Skin of body (tissue), 2 donors: ENCODE results near the gene KCNA4. TPM values are rescaled to one million over a fixed set of nuclear protein-coding genes. Genes with fewer than 3 reads are reported as not detected.
A peak's percentile ranks its signal among the peaks of the same experiment; 100 is the strongest.
"Not testable (repeated sequence)": the region's sequence is repeated elsewhere in the genome, so short reads cannot be mapped to it uniquely, and the experiment has no call there.

ENCODE experiments used
- DNase-seq: peaks from one replicate; lab custom pipeline; 2025; lab: John Stamatoyannopoulos, UW
- total RNA-seq: library from RNA; depleted of rRNA; stranded (reverse); fragments of >200 nt; gene quantifications from one replicate; pipeline ENCODE4 v1.2.3, GENCODE V29; 2014

KCNA4 gene
- 0.30 TPM for total RNA-seq

DNA sequence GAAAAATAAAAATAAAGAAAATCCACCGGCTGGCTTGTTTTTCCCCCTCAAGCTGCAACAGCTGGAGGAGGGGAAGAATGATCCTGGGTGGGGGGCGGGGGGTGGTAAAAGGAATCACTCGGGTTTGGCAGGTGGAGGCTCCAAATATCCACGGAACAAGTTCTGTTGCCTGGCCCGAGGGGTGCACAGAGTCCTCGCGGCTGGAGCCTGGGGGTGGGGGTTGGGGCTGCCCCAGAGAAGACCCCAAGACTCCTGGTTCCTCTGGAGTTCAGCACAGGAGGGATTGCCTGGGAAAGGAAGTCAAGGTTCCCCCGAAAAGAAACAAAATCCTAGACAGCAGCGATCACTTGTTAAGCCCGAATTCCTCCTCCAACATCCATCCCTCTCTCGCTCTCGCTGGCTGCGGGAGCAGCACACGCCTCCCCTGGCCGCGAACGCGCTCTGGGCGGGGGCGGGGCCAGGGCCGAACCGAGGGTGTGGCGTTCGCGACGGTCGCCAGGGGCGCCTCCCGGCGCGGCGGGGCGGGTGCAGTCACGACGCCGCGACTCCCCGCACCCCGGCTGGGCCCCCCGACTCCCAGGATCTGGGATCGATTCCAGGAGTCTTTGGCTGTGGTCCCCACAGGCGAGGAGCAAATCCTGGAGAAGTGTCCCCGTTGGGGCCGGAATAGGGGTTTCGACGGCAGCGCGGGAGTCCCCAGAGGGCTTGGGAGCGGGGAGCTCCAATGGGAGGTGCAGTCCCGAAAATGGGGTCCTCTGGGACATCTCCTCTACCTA is at the start of gene KCNA4:
Gene KCNA4 (minus strand): TSS at position 443 of the 776 bp plus-strand sequence. CDS start 4,352 bp downstream, outside the sequence.
- DNase-seq: peak; percentile 56

DNA sequence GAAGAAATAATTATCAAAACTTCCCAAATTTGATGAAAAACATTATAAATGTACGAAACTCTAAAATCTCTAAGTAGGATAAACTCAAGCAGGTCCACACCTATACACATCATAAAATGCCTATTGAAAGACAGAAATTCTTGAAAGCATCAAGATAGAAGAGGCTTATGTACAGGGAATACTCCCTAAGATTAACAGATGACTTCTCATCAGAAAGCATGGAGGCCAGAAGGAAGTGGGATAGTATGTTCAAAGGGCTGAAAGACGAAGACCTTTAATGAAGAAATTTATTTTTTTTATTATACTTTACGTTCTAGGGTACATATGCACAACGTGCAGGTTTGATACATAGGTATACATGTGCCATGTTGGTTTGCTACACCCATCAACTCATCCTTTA is 45.3 kb upstream of the KCNA4 start:
- DNase-seq: no peak

DNA sequence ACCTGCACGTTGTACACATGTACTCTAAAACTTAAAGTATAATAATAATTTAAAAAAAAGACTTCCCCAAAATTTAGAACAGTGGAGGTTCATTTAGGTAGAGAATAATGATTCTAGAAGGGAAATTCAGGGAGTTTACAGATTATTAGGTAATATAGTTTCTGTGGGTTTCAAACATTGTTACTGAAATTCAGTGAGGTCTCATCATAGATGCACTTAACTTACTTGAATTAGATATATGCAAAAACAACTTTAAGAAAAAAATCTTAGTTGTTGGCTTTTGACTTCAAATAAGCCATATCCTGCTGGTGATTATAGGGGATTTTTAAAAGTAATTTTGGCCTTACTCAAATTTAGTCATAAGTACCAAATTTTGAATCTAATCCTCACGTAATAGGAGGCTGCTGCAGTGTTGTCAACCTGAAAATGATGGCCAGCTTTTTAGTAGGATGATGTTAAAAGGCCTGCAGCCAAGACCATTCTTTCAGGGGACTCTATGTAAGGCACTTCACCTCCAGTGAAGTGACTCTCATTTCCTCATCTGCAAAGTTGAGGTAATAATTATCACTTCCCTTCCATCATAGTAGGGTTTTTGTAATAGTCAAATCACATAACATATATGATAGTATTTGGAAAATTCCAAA is 42.5 kb upstream of the KCNA4 start:
- no peak for DNase-seq

DNA sequence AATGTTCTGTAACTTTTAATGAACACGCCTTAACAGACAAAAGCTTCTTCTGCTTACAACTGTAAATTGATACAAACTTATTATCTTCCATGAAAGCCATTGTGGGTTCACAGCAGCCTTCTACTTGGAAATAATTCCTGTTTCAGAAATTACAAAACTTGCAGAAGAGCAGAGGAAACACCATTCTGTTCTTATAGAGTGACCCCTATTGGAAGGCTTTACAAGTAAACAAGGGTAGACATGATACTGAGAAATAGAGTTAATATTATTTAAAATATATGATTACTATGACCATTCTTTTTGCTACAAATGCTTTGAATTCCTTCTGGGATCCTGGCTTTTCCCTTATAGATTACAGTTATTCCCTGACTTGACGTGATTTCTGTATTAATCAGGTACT is 32.4 kb upstream of the KCNA4 start:
- DNase-seq: no peak

DNA sequence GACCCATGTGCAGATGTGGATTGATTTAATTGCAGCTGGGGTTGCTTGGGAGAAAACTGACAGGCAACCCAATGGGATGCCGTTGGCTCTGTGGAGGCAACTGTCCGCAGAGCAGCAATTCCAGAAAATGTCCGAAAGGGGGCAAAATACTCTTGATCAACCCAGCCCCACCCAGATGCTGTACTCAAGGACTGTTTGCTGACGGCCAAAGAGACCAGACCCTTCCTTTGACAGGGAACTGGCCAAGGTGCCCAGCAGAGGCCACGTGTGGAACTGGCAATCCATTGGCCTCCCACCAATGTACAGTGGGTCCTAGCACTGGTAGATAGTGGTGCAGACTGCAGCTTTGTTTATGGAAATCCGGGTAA is 29.7 kb upstream of the KCNA4 start:
- no peak for DNase-seq

DNA sequence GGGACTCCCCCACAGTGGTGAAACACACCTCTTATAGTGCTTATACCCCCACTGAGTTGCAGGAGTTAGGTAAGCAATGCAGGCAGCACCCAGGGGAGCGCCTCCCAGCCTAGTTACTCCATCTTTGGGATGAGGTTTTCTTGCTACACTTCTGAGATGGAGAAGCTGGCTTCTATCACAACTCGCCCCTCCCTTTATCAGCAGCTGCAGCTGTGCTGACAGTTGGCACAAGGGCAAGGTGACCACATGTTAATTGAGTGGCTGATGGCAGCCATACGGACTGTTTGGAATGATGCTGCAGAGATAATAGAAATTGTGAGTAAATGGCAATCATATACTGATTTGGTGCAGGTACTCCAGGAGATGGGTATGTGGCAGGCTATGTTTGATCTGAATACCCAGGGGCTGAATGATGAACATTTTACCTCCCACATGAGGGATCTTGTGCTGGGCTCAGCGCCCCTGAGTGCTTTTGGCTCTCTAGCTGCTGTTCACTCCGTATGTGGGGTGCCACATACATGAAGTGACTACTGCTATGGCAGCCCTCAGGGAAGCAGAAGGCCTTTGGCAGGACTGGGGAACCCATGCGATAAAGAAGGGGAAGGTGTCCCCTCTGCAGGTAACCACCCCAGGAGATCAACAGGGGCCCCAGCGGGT is 29.2 kb upstream of the KCNA4 start:
- DNase-seq: no peak

DNA sequence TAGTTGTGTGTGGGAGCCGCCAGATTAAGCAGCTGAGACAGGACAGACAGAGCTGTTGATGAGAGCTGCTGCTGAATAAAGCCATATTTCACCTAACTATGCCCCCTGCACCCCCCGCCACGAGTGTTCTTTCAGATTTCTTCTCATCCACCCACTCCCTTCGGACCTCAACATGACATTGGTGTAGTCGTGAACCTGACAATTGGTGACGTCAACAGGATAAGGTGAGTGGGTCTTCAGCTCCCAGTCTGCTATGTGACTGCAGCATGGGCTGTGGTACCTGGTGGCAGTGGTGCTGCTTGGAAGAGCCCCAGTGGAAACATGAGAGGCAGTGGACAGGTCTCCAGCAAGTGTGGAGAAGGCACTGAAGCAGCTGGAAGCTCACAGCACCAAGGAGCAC is 28.3 kb upstream of the KCNA4 start:
- no peak for DNase-seq

DNA sequence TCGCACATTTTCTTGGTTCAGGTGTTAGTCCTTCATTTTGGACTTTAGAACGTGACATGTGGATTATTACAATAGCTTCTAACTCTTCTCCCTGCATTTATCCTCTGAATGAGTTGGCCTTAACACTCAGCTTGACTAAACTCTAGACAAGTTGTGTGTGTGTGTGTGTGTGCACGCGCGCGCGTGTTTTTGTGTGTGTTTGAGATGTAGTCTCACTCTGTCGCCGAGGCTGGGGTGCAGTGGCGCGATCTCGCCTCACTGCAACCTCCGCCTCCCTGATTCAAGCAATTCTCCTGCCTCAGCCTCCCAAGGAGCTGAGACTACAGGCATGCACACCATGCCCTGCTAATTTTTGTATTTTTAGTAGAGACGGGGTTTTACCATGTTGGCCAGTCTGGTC is 24.3 kb upstream of the KCNA4 start:
- no peak for DNase-seq

DNA sequence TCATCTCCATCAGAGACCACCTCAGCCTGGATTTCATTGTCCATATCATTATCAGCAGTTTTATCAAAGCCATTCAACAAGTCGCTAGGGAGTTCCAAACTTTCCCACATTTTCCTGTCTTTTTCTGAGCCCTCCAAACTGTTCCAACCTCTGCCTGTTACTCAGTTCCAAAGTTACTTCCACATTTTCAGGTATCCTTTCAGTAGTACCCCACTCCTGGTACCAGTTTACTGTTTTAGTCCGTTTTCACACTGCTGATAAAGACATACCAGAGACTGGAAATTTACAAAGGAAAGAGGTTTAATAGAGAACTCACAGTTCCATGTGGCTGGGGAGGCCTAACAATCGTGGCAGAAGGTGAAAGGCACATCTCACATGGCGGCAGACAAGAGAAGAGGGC is 17.9 kb upstream of the KCNA4 start:
- DNase-seq: not testable (repeated sequence)

DNA sequence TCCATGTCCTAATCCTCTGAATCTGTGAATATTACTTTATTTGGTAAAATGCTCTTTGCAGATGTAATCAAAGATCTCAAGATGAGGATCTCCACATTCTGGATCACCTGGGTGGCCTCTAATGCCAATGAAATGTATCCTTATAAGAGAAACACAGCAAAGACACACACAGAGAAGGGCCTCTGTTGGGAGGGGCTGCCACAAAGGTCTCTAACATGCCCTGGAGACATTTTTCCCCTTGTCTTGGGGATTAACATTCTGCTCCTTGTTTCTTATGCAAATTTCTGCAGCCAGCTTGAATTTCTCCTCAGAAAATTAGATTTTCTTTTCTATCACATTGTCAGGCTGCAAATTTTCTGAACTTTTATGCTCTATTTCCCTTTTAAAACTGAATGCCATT is 17.3 kb upstream of the KCNA4 start:
- DNase-seq: not testable (repeated sequence)

DNA sequence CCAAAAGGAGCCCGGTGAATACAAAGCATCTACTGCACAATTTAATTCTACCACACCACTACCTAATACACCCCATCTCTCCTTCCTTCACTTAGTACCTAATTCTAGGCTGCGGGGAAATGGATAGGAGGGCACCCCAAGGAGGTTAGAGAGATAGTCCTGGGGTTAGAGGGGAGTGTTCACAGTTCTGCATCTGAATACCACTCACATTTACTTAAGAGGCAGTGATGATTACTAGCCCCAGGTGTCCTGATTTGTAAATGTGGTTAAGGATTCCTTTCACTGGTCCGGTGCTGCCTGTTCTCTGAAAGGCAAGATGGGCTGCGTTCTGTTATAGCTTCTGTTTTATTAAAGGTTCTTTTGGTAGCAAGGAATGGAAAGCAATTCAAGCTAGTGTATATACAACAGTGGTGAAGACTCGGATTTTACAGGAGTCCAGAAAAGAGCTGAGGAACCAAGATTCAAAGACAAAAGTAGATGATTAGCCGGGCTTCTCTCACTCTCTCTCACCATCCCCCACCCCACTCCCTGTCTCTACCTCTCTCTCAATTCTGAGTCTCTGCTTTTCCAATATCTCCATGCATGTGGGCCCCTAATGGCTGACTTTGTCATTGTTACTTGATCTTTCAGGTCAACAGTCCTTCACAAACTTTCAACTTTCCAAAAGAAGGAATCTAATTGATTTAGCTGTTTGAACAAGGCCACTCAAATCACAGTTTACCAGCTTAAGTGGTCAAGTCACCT is 8.7 kb upstream of the KCNA4 start:
- no peak for DNase-seq

DNA sequence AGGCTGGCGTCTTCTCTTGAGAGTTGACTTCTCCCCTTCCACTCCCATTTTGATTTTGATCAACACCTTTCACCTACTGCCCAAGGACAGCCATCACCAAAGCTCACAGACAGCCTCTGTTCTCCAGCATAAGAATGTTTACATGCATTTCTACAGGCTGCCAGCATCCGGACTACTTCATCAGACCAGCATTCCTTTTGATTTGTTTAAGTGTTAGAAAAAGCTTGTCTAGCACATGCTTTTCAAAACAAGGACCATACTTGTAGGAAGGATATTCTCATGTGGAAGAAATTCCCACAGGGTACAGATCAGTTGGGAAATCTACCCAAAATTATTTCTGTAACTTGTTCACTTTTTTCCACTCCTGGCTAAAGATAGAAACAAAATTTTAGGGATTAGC is 6.2 kb upstream of the KCNA4 start:
- DNase-seq: no peak

DNA sequence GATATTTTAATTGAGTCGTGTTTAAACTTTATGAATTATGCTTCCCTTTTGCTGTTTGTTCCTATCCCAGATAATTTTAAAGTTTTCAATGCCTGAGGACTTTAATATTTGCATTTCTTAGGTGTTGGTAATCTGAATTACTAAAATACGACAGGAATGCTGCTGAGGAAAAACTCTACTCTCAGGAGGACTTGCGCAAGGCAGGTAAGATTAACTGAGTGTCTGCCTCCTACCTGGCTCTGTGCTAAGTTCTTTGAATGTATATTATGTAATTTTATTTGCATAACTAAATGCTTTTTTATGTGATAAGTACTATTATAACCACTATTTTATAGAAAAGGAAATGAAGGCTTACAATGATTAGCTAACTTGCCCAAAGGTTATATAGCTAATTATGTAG is 2.7 kb upstream of the KCNA4 start:
- DNase-seq: no peak

DNA sequence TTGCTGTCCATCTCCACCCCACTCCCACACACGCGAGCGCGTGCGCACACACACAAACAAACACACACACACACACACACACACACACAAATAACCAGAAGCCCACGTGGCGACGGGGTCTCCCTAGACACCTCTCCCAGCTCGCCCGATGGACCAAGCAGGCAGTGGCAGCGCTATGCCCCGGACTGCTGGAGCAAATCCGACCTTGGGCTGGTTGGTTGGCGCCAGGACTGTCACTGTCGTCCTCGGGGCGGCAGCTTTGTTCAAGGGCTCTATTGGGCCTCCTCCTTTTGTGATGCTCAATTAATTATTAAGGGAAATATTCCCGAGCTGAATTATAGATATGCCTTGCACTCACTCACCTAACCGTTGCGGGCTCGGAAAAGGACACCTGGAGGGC is 1.7 kb upstream of the KCNA4 start:
- DNase-seq: no peak

DNA sequence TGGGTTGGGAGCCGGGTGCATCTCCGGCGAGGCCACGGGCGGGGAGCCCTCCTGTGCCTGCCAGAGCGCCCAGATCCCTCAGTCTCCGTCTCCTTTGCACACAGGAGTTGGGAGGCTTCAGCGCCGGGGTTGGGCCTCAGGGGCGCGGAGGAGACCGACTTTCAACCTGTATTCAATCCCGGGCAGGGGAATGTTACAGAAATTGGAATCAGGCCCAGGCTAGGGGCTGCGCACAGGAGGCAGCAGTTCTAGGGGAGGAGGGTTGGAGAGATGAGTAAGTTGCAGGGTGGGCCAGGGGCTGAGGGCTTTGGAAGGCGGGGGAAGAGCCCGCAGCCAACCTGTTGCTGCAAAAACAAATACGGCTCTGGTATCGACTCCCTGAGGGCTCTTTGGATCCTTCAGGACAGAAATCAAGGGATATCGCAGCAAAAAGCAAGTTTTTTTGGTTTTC is 640 bp upstream of the KCNA4 start:
- DNase-seq: no peak

DNA sequence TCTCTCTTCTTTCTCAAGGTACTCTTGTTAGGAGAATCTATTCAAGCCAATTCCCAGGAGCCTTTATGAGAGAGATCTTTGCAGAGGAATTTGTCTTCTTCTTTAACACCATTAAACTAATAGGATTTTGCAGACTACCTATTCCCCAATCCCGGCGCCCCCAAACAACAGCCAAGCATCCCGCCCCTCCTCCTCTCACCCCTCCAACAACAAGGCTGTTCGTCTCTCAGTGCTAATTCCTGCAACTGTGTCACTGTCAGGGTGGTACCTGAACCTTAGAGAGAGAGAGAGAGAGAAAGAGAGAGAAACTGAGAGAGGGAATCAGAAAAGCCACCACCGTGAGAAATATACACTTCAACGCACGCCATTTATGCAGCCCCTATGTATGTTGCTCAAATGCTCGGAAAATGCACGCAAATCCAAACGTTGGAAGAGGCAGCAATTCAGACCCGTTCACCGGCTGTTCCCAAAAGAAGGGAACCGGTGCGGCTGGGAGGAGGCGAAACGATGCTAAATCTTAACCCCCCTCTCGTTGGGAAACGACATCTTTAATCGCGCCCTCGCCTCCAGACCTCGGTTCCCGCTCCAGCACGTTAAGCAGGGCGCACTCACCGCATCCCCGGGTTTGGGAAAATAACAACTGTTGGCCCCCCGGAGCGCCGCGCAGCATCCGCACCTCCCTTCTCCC is 961 bp downstream of the KCNA4 start:
- no peak for DNase-seq

DNA sequence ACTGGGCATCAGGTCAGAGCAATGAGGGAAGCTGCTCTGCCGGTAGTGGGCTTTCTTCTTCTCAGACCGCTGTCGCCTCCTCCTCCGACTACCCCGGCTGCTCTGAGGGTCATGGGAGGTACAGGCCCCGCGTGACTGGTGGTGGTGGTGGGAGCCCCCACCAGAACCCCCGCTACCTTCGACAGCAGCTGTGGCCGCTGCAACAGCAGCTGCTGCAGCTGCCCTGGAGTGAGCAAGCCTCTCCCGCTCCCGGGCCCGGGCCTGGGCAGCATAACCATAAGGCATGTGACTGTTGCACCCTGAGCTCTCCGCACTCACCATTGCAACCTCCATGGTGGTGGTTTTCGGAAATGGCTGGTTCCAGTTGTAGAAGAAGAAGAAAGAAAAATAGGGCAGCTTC is 4.5 kb downstream of the KCNA4 start:
- DNase-seq: no peak

DNA sequence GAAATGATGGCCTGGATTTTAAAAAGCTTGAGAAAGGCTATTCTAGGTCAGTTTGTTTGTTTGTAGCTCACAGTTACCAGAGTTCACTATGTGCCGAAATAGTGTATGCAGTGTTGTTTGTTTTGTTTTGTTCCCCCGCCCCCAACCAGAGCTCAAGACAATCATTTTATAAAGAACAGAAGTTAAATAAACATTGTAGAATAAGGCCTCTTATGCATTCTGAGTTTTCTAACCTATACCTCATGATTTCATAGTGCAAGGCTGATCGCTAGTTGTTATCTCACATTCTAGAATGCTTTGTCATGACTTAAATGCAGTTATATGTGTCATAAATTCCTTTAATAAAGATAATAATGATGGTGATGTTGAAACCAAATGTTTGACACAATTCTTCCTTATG is 7.8 kb downstream of the KCNA4 start:
- no peak for DNase-seq

DNA sequence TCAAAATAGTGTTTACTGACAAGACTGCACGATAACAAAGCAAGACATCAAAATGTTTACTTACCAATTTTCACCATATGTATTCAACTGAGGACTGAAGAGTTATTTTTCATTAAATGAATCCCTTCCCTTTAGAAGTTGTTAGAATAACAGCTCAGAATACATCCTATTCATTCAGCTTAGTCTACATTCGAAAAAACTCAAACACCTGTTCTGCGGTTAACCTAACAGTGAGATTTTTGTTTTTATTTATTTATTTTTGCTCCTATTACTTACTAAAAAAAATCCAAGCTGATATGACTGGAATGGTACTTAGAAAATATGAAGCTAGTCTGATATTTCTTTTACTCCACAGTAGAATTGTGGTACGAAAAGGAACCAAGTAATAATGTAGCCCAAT is 10.0 kb downstream of the KCNA4 start:
- no peak for DNase-seq

DNA sequence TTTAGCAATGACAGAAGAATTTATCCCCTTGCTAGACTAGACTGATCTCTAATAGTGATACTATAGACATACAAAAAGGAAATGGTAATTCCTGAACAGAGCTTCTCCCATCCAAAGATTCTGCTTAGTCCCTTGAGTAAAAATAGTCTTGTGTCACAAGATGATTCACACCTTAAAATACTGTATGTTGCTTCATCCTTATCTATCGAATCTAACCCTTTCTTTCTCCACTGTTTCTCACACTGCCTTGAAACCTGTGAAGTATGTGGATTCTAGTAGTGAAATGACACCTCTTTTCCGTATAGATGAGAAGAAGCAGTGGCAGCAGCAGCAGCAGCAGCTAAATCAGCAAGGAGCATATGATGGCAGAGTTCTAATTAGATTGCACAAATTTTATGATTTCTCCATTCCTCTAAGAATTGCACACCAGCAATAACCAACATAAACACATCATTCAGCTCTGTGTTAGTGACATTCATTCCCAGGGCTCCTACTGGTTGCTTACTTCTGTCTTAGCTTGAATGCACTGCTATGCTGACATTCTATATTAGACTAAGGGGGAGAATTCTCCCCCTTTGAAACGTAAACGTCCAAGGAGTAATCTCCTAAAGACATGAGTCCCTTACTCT is 14.6 kb downstream of the KCNA4 start:
- no peak for DNase-seq
